Astrocyte (in vitro differentiated cells and primary cell): ENCODE data around the gene NT5C1A.

Source experiments
- EZH2 ChIP-seq: IDR thresholded peaks from 2 replicates; pipeline ENCODE4 v1.6.1; 2012; ENCODE audit warnings: mild to moderate bottlenecking, low read length, inconsistent platforms; ENCODE audit not compliant: insufficient read depth
- TF ChIP-seq, protein P1 (sequence below): IDR thresholded peaks from 2 replicates; pipeline ENCODE4 v1.5.1; 2011; ENCODE audit warnings: low read depth, mild to moderate bottlenecking, inconsistent platforms, low read length, moderate library complexity; ENCODE audit not compliant: insufficient read depth

GRCh38 chr1:39695016-39695415 is 23.1 kb upstream of the NT5C1A start:
- TF ChIP-seq, protein P1, sequence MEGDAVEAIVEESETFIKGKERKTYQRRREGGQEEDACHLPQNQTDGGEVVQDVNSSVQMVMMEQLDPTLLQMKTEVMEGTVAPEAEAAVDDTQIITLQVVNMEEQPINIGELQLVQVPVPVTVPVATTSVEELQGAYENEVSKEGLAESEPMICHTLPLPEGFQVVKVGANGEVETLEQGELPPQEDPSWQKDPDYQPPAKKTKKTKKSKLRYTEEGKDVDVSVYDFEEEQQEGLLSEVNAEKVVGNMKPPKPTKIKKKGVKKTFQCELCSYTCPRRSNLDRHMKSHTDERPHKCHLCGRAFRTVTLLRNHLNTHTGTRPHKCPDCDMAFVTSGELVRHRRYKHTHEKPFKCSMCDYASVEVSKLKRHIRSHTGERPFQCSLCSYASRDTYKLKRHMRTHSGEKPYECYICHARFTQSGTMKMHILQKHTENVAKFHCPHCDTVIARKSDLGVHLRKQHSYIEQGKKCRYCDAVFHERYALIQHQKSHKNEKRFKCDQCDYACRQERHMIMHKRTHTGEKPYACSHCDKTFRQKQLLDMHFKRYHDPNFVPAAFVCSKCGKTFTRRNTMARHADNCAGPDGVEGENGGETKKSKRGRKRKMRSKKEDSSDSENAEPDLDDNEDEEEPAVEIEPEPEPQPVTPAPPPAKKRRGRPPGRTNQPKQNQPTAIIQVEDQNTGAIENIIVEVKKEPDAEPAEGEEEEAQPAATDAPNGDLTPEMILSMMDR, result no peak
- no peak for TF ChIP-seq EZH2
